Activated CD4-positive, CD25-positive, alpha-beta regulatory T cell treated with anti-CD3 and anti-CD28 coated beads, Interleukin-2, amount 50 U/mL, for 16 hours (primary cell): ENCODE data around the gene HEATR5B.
"Not testable (repeated sequence)": the region's sequence is repeated elsewhere in the genome, so short reads cannot be mapped to it uniquely, and the experiment has no call there.

Experiments
- DNase-seq: peaks from one replicate; pipeline ENCODE4 v3.0.0-alpha.2; 2020; ENCODE audit warnings: low read depth, low spot score

HEATR5B gene

DNA sequence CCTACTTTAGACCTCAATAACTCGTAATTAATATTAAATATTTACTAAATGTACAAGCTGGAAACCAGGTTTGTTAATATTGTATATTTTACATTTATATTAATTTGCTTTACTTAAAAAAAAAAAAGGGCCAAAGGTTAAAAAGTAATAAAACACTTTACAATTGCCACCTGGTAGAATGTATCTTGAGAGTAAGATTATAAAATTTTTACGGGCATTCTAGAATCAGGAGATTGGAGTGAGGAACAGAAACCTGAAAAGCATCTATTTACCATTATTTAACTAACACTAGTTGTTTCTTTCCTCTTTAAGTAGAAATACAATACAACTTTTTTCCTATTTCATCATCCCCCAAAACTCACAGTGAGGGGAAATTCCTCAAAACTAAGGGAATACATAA is 102.3 kb downstream of the HEATR5B start:
- DNase-seq: no peak

DNA sequence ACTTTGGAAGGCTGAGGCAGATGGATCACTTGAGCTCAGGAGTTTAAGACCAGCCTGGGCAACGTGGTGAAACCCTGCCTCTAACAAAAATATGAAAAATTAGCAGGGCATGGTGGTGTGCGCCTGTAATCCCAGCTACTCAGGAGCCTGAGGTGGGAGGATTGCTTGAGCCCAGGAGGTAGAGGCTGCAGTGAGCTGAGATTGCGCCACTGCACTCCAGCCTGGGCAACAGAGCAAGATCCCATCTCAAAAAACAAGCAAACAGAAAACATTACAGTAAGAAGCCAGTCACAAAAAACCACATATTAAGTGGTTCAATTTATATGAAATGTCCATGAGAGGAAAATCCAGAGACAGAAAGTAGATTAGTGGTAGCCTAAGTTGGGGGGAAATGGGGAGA is 105.2 kb downstream of the HEATR5B start:
- not testable (repeated sequence) for DNase-seq

DNA sequence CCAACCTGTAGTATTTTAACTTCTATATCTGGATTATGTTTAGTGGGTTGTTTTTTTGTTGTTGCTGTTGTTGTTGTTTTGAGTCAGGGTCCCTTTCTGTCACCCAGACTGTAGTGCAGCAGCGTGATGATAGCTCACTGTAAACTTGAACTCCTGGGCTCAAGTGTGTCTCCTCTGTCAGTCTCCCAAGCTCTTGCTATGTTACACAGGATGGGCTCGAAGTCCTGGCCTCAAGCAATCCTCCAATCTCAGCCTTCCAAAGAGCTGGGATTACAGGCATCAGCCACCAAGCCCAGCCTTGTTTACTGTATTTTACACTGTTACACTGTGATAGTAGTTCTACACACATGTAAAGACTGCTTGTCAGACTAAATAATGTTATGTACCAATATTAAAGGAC is 108.1 kb downstream of the HEATR5B start:
- no peak for DNase-seq

DNA sequence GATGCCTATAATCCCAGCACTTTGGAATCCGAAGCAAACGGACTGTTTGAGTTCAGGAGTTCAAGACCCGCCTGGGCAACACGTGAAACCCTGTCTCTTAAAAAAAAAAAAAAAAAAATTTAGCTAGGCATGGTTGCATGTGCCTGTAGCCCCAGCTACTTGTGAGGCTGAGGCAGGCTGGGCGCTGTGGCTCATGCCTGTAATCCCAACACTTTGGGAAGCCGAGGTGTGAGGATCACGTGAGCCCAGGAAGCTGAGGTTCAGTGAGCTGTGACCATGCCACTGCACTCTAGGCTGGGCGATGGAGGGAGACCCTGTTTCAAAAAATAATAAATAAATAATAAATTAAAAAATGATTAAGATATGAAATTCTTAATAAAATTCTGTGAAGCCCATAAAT is 108.9 kb downstream of the HEATR5B start:
- DNase-seq: no peak

DNA sequence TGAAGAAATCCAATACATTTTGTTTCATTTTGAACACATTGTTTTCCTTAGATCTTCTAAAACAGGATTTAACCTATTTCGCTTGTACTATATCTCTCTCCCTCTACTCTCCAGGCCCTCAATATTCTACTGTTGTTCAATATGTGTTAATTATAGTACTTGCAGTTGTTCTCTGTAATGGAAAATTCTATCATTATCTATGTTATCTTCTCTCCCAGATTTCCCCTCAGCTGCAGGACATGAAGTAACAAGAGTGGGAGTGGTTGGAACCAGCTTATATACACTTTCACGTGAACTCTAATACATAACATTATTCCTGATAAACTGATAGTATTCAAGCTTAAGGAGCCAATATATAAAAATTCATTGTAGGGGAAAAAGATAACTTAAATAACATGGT is 110.9 kb downstream of the HEATR5B start:
- no peak for DNase-seq

DNA sequence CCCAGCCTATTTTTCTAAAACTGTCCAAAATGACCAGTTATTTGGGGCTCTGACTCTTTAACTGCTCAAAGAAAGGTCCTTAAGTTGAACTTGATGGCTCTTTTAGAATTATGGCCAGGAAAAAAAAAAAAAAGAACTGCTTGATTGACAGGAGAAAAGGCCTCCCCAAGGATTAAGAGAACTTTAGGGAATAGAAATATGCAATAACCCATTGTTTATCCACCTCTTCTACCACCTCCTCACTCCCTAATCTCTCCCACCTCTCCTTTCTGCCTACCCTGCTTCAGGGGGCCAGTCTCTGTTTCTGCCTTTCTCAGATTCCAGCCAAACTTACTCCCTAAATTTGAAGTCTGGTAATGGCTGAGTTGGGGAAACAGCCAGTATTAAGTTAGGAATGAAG is 112.2 kb downstream of the HEATR5B start:
- no peak for DNase-seq

DNA sequence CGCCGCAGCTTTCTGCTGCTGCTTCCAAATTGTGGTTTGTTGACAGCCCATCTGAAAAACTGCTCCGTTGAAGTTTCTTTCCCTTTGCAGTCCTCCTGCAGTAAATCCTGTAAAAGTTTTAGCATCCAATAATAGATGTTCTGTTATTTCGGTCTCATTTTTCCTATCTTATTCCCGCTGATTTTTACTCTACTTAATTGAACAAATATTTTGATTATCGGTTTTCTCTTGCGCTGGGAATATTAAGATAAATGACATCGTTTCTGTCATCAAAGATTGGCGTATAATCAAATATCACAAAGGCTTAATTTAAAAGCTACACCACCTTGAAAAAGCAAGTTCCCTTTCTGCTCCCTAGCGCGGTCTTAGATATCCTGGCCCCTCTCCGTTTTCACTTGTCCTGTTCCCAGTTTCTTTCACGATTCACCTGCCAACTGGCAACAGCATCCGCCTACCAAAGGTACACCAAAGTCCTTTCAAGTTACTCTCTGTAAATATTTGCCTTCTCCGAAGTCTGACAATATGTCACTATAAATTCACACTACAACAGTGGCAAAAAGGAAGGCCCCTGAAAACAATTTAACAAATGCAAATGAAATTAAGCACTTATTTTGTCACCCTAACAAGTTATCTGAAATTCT is 116.8 kb downstream of the HEATR5B start:
- no peak for DNase-seq

DNA sequence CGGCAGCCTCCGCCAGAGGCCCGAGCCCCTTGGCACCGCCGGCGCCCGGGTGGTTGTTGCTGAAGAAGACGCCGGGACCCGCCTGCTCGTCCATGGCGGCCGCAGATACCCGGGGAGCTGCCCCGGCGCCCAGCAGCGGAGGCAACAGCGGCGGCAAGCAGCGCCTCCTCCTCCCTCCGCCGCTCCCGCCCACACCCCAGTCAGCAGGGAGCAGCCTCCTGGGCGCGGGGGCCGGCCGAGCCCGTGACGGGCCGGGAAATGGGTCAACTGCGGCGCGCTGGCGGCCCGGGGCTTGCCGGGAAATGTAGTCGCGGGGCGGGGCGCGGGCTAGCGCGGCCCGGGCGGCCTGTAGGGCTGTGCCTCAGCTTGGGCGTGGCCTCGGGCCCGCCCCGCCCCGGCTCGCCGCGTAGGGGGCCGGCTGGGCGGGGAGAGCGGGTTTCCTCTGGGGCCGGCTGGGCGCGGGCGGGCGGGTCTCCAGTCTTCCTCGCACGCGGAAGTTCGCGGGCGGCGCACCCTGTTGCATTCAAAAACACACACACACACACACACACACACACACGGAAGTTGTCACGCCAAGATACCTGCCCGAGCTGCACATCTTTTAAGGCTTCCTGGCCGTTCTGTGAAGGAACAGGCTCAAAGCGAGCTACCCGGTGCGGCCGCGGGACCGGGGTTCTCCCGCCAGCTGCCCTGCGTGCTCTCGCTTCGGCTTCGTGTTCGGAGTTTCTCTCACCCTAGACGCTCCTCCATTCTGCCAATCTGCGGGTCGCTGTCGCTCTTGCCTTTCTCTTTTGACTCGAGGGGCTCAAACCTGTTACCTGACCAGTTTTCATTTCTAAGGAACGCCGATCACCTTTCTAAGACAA is 117.6 kb downstream of the HEATR5B start, which contains the start of gene STRN:
Gene STRN, minus strand, starts transcription at position 167 of the 866 bp plus-strand sequence. Its CDS starts 73 bp downstream, at position 94.
- DNase-seq: peak; percentile 91

DNA sequence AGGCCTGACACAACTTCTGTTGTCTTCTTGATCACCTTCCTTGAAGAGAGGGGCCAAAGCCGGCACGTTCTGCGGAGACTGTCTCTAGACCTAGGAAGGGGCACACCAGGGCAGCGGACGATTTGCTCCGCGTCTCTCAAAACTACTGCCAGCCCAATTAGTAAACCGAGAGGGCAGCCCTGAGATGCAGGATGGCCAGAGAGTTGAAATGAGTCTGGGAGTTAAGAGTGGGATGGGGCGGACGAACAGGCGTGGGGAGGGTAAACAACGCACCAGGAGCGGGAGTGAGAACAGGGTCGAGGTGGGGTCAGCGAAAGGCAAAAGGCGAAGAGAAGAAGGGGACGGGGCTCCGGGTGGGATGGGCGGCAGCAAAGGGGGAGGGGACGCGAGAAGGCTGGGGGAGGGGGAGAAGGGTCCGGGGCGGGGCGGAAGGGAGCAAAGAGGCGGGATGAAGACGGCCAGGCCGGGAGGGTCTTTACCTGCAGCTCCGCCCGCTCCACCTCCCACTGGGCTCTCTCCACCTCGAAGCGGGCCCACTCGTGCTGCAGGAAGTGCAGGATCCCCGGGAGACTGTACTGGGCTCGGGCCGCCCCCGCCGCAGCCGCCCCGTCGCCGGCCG is 118.3 kb downstream of the HEATR5B start:
- DNase-seq: peak; percentile 10

DNA sequence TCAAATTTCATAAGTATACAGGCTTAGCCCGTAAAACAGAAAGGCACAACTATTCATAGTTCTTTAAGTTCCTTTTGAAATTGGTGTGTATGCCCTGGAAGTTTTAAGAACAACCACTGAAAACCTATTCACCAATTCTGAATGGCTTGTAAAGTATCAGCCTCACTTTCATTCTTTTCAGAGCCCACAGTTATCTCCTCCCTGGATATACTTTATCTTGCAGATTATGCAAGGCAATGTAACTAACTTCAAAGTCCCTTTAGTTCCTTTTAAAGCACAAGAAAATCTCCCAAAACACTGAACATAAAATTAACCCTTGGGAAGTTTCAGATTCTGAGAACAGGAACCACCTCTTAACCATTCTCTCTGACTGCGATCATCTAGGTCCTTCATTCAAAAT is 119.0 kb downstream of the HEATR5B start:
- DNase-seq: no peak

DNA sequence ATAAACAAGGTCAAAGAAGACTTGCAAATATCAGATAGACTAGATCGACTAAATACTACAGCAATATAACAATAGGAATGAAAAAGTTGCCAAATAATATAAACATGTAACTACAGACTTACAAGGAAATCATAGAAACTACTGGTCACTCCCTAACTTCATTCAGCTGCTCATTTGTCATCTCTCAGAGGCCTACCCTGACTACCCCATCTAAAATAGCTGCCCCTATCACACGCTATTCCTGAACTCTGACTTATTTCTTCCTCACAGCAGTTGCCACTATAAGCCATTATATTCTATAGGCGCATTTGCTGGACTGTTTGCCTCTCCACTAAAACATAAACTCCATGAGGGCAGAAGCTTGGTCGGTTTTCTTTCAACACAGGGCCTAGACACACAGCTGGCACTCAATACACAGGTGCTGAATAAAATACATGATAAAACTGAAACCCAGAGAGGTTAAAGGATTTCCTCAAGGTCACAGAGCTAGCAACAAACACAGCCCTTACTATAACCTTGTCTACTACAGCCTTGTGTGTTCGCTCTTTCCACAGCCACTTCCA is 119.6 kb downstream of the HEATR5B start:
- DNase-seq: no peak

DNA sequence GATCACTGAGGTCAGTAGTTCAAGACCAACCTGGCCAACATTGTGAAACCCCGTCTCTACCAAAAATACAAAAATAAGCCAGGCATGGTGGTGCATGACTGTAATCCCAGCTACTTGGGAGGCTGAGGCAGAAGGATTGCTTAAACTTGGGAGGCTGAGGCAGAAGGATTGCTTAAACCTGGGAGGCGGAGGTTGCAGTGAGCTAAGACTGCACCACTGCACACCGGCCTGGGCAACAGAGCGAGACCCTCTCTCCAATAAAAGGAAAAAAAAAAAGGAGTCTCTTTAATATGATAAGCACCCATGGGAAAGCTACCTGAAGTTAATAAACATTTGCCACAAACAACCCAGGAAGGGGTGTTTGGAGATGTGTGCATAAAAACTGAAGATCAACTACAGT is 120.4 kb downstream of the HEATR5B start:
- no peak for DNase-seq

DNA sequence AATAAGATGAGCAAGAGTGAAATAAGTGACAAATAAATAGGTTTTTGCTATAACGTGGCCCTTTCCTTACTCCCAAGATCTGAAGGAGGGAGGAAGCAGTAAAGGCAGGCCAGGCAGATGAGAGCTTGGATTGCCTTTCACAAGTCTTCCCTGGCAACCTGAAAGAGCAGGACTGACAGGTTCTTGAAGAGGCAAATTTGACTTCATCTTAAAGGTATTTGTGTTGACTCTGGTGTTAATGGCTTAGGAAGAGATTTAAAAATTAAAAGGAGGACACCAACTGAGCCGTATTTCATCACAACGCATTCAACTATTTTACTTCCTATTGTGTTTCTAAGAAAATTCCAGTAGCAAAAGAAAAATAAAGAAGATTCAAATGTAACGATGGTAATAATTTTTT is 121.1 kb downstream of the HEATR5B start:
- no peak for DNase-seq

DNA sequence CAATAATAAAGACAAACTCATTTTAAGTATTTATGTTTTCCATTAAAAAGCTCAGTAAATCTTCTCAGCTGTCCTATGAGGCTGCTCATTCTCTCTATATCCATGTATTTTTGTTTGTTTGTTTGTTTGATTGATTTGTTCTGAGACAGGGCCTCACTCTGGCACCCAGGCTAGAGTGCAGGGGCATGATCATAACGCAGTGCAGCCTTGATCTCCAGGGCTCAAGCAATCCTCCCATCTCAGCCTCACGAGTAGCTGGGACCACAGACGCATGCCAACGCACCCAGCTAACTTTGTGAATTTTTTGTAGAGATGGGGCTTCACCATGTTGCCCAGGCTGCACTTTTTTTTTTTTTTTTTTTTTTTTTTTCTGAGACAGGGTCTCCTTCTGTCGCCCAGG is 123.4 kb downstream of the HEATR5B start:
- no peak for DNase-seq

DNA sequence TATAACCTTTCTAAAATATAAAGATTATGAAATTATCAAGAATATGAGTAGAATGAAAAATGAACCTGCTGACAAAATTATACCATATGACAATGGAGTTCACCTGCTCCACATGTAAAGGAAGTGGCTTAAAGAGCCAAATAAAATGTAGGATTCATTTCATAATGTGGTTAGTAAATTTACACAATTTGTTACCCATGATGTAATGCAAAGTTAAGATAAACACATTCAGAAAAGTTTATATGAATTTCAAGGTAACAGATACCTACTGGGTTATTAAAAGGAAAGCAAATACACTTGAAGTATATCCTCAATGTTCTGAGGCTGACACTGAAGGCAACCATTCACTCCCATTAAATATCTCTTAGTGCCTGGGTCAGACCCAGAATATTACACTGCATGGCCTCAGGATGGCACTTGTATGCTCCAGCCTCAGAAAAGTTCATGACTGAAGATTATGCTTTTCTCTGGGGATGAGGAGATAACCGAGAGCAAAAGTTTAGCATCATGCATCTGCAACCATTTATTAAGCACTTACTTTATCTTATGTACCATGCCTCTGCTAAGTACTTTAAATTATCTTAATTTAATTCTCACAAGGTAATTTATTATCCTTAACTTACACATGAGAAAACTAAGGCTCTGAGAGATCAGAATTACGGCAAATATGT is 124.0 kb downstream of the HEATR5B start:
- no peak for DNase-seq

DNA sequence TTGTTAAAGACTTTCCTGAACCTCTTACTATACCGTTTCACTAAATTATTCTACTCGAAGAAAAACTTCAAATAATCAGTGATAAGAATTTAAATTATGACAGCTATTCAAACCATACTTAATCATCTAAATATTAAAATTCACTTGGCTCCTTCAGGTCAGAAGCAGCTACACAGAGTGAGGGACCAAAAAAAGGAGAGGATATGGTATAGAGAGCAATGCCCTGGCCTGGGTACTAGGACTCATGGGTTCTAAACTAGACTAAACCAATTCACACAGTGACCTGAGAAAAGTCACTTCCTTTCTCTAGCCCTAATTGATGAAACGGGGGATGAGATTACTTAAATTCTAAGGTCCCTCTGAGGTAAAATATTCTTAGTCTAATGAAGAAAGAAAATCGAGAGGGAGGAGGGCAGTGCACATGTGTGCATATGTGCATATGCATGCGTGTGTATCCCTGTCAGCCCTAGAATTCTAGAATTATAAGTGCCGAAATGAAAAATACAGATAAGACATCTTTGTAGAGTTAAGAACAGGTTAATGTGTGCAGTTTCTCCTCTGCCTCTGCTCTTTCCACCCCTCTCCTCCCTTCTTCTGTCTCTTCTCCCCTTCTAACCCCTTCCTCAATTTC is 129.1 kb downstream of the HEATR5B start:
- DNase-seq: no peak

DNA sequence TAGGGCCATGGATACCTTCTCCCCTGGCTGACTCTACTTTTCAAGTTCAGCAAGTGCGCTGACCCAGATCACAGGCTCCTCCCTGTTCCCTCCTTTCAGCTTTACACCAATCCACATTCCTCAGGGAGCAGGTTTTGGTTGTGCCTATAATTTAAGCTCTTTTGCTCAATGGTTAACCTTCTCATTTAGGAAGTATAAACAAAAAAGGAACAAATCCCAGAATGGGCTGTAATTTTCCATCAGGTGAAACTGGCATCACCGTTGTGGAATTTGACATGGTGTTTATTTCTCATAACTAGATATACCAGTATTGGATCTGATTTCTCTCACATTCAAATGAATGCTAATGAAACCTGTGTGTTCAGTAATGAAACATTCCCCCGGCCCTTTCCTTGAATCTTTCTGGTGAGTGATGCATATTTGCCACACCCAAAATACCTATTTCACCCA is 131.4 kb downstream of the HEATR5B start:
- DNase-seq: no peak

DNA sequence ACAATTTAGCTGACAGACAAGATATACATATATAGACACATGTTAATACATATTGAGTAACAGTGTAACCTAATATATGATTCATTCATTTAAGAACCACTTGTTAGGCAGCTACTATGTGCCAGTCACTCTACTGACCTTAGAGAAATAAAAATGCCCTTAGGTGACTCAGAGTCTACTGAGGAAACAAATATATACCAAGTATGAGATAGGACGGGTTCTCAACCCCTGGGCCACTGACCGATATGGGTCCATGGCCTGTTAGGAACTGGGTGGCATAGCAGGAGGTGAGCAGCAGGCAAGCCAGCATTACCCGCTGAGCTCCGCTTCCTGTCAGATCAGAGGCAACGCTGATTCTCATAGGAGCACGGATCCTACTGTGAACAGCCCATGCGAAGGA is 132.6 kb downstream of the HEATR5B start:
- DNase-seq: no peak

DNA sequence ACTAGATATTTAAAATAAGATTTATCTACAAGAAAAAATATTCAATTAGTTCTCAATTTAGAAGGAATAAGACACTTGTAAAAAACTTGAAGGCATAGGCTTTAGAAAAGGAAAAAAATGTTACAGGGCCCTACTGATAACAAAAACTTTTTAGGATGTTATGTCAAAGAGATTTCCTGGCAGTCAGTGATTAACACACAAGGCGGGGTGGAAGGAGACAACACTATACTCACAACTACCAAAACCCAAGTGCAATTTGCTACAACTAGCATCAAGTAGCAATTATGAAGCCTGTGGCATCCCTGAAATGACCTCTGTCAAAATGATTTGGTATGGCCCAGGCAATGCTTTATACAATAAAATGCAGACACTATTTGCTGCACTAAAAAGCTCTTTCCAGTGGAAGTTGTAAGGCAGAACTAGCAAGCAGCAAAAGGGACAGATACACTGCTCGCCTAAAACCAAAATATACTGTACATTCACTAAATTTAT is 133.1 kb downstream of the HEATR5B start:
- no peak for DNase-seq

DNA sequence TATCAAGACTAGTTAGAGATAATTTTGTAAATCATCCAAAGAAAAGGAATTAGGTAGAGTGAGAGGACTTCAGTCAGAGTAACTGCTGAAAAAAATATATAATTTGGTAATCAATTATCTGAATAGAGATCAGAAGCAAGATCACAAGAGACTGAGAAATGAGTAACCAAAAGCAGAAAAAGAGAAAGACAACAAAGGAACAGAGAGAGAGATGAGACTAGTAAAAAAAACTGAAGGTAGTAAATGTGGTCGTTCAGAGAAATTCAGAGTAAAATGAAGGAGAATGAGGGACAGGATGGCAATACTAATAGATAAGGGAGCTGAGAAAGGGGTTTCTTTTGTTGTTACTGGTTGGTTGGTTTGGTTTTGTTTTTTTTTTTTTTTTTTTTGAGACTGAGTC is 134.3 kb downstream of the HEATR5B start:
- no peak for DNase-seq

DNA sequence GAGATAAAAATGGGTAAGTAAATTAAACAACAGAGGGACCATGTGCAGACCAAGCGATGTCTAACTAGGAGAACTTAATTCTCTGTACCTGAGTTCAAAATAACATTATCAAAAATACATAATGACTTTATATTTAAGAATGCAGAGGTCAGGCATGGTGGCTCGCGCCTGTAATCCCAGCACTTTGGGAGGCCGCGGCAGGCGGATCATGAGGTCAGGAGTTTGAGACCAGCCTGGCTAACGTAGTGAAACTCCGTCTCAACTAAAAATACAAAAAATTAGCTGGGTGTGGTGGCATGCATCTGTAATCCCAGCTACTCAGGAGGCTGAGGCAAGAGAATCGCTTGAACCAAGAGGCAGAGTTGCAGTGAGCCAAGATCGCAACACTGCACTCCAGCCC is 138.9 kb downstream of the HEATR5B start:
- DNase-seq: not testable (repeated sequence)
